GM13976 (cell line): Measurements from ENCODE around the gene DRGX.

Experiments
- DNase-seq: peaks from one replicate; pipeline ENCODE4 v3.0.0; 2012; ENCODE audit warnings: low spot score
- in situ Hi-C: fragments of 300-500 bp; cut with MboI; formaldehyde crosslinking; loops from one replicate; pipeline ENCODE4 v1.12.0; 2022; ENCODE audit warnings: low sequenced_read_pairs, mixed read lengths, inconsistent platforms; ENCODE audit not compliant: unreplicated experiment
- TF ChIP-seq, protein P1 (sequence below): IDR thresholded peaks from 2 replicates; pipeline ENCODE4 v1.5.1; 2012; ENCODE audit warnings: borderline replicate concordance, mild to moderate bottlenecking; ENCODE audit not compliant: insufficient read depth; ENCODE audit errors: extremely low read depth, missing control alignments, control extremely low read depth

The DRGX gene

DNA sequence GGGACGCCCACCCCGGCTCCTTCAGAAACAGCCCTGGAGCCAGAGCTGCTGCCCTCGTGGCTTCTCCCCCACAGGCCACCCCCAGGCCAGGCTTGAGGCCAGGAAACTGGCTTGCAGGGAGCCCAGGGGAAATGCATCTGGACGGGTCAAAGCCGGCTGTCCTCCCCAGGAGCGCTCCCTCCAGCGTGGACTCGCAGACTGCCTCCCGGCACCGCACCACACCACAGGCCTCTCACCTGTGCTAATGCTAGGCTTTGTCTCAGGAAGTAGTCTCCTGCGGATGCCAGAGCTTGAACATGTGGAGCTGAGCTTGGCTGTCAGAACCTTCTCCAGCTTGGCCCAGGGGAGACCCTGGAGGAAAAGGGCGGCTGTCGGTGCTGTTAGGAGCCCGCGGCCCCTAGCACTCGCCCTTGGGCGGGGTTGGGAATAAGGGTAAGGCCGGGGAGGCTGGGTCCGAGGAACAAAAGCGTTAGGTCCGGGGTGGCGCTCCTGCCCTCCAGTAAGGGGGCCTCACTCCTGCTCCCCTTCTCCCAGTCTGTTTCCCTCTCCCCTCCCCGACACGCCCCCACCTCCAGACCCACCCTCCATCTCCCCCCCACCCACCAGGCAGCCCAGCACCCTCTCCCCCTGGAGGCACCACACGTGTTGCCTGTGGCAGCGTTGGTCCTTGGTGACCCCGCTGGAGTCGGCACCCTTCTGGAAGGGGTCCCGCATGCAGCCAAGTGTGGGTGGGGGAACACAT is 21.6 kb upstream of the DRGX start:
- TF ChIP-seq, protein P1, sequence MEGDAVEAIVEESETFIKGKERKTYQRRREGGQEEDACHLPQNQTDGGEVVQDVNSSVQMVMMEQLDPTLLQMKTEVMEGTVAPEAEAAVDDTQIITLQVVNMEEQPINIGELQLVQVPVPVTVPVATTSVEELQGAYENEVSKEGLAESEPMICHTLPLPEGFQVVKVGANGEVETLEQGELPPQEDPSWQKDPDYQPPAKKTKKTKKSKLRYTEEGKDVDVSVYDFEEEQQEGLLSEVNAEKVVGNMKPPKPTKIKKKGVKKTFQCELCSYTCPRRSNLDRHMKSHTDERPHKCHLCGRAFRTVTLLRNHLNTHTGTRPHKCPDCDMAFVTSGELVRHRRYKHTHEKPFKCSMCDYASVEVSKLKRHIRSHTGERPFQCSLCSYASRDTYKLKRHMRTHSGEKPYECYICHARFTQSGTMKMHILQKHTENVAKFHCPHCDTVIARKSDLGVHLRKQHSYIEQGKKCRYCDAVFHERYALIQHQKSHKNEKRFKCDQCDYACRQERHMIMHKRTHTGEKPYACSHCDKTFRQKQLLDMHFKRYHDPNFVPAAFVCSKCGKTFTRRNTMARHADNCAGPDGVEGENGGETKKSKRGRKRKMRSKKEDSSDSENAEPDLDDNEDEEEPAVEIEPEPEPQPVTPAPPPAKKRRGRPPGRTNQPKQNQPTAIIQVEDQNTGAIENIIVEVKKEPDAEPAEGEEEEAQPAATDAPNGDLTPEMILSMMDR, result no peak
- DNase-seq, result peak; percentile 14
- in situ Hi-C loops, result loop anchor here (10.0 kb wide), 1 partner anchor 97 kb away; no protein-coding TSS in a partner anchor

DNA sequence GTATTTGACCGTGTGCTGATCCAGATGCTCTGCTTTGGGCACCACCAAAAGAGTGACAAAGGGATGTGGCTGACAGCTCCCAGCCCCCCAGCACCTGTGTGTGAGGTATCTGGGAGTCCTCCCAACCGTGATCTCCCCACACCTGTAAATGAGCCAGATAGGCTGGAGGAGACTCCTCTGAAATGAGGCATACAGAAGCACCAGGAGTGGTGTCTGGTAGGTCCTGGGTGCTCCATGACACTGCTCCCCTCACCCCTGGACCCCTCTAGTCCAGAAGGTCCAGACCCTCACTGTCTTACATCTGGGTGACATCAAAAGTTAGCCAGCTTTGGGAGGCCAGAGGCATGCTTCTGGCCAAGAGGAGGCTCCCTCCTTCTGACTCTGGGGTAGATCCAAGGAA is 20.0 kb upstream of the DRGX start:
- TF ChIP-seq, protein P1, result no peak
- DNase-seq, result no peak
- in situ Hi-C loops, result loop anchor here (10.0 kb wide), 1 partner anchor 99 kb away; no protein-coding TSS in a partner anchor

DNA sequence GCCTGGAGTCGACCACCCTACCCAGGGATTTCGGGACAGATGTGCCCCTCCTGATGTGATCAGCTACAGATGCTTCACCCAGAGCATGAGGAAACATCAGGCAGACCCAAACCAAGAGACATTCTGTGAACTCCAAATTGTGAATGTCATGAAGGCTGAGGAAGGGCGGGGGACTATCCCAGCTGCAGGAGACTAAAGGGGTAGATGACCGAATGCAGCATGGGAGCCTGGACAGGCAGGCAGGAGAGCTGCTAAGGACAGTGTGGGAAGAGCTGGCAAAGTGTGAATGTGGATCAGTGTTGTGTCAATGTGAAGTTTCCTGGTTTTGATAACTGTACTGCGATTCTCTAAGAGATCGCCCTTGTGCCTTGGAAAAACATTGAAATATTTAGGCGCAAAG is 19.2 kb upstream of the DRGX start:
- in situ Hi-C loops, result loop anchor here (10.0 kb wide), 1 partner anchor 100 kb away; no protein-coding TSS in a partner anchor
- DNase-seq, result no peak
- TF ChIP-seq, protein P1, result no peak

DNA sequence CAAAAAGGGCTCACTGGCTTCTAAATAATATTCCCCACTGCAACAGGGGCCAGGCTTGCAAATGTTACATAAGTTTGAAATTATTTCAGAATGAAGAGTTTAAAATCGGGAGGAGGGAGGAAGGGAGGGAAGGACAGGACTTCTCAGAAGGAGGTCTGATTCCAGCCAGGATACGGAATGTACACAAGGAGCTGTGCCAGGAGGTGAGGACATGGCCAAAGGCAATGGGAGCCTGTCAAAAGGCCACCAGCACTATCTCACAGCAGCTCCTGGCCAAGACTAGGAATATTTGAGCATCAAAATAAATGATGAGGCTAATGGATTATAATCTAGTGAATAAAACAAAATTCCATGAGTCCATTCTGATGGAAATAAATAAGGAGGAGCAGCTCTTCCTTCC is 18.6 kb upstream of the DRGX start:
- in situ Hi-C loops, result loop anchor here (10.0 kb wide), 1 partner anchor 100 kb away; no protein-coding TSS in a partner anchor
- DNase-seq, result no peak
- TF ChIP-seq, protein P1, result no peak

DNA sequence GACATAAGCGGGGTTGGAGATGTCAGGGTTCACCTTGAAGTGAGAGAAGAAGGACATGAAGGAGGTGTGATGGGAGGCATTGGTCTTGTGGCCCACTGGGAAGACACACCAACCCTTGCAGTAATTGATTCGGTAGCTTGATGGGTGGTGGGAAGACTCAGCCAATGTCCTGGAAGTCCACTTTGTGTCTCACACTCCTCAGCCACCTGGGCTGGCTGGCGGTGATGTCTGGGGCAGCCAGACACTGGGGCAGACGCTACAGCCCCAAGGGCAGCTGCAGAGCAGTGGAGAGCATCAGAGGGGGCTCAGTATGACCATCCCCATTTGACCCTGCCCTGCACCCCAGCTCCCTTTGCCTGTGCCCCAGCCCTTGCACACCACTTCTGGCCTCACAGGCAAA is 16.7 kb upstream of the DRGX start:
- TF ChIP-seq, protein P1, result no peak
- in situ Hi-C loops, result loop anchor here (10.0 kb wide), 1 partner anchor 102 kb away; no protein-coding TSS in a partner anchor
- no peak for DNase-seq

DNA sequence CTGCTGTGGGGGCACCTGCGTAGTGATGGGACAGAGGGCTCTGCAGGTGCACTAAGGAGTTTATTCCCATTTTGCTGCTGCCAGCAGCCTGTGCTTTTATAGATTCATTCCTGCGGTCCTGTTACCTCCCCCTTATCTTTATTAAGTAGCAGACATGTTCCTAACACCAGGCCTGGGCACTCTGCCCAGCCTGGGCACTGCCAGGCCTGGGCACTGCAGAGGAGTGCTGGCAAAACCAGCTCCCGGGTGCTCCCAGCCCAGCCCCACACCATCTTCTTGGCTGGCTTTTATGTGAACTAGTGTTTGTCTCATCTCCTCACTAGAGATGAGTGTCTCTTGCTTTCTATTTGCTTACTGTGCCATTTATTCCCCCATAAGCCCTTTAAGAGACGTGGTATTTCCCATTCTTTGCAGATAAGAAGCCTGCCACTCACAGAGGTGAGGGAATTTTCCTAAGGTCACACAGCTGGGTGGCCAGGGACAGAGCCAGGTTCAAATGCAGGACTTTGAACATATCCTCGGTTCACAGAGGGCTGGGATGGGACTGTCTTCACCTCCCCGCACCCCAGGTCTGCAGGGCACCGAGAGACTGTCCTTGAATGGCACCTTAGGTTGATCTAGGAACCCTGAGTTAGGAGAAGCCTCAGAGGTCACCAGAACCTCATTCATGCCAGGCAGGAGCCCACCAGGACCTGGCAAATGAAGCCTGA is 14.6 kb upstream of the DRGX start:
- in situ Hi-C loops, result loop anchor here (10.0 kb wide), 1 partner anchor 104 kb away; no protein-coding TSS in a partner anchor
- no peak for DNase-seq
- TF ChIP-seq, protein P1, result no peak
